GM12872 (cell line): ENCODE measurements around the gene REL.

Experiments used
- TF ChIP-seq, protein P1 (sequence below): IDR thresholded peaks from 3 replicates; pipeline ENCODE4 v1.5.1; 2011; ENCODE audit warnings: low read depth, mild to moderate bottlenecking, low read length, moderate library complexity; ENCODE audit not compliant: insufficient read depth

The REL gene

DNA sequence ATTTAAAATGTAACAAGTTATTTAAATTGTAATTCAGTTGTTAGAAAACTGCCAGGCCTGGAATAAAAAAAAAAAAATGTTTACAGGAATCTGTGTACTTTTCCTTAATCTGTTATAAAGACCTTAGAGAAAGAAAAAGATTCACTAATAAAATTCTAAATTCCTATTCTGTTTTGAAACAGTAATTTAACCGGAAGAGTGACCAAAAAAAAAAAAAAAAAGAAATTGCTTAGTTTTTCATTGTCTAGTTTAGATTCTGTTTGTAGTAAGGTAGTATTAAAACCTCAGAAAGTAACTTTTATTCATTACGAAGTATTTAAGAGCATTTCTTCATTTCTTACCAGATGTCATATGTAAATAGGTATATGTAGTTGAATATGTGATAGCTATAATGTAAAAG, 2.5 kb downstream of the REL start:
- TF ChIP-seq, protein P1, sequence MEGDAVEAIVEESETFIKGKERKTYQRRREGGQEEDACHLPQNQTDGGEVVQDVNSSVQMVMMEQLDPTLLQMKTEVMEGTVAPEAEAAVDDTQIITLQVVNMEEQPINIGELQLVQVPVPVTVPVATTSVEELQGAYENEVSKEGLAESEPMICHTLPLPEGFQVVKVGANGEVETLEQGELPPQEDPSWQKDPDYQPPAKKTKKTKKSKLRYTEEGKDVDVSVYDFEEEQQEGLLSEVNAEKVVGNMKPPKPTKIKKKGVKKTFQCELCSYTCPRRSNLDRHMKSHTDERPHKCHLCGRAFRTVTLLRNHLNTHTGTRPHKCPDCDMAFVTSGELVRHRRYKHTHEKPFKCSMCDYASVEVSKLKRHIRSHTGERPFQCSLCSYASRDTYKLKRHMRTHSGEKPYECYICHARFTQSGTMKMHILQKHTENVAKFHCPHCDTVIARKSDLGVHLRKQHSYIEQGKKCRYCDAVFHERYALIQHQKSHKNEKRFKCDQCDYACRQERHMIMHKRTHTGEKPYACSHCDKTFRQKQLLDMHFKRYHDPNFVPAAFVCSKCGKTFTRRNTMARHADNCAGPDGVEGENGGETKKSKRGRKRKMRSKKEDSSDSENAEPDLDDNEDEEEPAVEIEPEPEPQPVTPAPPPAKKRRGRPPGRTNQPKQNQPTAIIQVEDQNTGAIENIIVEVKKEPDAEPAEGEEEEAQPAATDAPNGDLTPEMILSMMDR, result no peak

DNA sequence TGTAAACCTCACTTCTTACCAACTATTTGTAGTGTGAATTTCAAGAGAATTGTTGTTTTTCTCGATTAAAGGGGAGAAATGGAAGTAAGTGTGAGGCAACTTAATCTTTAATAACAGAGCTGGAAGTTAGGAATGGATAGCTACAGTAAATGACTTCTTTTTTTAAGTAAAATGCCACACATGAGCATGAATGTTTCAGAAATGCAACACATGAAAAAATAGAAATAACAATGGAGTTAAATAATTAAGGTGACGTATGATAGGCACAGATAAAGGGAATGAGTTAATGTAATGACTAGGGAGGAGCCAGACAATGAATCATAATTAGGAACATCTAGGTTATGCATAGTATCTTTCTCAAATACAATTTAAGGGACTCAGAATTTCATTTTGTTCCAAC, 3.4 kb downstream of the REL start:
- TF ChIP-seq, protein P1, result no peak

DNA sequence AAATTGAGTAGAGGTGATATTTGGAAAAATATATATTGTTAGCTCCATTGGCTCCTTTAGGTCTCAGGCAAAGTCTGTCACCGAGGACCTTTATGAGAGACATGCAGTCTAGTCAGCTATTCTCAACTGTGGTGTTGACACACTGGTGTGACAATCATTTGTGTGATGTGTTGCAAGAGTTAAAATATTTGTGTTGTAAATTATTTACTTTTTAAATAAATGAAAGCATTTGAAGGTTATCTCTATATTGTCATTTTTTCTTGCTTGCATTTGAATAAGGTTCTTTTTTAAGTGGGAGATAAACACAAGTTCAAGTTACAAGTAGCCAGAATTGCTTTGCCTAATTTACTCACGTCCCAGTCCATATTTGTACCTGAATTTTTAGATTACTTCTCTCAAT, 4.3 kb downstream of the REL start:
- TF ChIP-seq, protein P1, result no peak

DNA sequence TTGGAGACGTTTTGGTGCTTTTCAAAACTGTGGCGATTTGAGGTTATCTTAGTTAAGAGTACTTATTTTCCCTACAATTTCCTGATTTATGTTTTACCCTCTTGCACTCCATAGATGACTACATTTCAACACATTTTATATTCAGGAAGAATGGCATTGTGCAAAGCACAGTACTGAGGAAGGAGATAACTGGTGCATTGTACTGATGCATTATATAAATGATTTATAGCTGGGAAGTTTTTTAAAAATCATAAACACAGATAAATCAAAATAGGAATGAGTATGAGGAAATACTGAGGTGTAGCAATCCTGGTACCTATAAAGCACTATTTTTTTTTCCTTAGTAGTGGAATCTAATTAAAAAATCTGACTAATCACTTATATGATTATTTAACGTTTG, 5.6 kb downstream of the REL start:
- TF ChIP-seq, protein P1, result no peak

DNA sequence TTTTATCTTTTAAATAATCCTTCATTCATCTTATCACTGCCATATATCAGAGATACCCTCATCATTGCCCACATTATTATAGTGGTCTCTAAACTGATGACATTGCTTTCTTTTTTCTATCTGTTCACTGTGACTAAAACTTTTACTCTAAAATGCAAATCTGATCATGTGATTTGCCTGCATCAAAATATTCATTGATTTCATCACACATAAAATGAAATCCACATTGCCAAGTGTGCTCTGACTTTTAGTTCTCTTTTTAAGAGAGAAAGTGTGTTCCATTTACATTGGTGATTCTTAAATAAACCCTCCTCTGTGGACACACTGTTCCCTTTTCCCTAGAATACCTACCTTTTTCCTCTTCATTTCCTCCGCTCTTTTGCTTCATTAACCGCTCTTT, 7.5 kb downstream of the REL start:
- TF ChIP-seq, protein P1, result no peak

DNA sequence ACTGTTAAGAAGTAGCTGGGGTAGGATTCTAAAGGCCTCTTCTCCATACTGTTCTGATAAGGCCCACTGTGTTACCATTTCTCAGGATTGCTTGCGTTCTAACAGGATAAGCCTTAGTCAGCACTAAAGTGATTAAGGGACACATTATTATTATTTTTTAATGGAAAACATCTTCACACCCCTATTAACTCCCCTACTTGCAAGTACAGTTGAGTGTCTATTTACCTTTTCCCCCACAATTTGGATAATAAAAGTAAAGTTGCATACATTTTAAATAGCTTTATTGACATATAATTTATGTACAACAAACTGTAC, 9.0 kb downstream of the REL start:
- TF ChIP-seq, protein P1, result no peak

DNA sequence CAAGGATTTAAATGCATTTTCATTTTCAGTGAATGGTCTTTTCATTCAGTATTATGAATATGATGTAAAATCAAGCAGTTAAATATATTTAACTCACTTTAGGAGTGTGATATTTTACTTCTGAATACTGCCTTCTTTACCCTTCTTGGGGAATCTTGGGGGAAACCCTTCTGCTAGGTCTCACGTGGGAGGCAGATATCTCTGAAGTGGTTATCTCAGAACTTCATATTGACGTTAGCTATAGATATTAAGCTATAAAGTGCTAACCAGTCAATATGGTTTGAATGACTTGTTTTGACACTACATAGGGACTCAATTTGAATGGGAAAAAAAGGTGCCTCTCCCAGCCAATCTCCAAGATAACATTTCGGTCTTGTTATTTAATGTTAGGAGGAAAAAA, 9.8 kb downstream of the REL start:
- TF ChIP-seq, protein P1, result no peak

DNA sequence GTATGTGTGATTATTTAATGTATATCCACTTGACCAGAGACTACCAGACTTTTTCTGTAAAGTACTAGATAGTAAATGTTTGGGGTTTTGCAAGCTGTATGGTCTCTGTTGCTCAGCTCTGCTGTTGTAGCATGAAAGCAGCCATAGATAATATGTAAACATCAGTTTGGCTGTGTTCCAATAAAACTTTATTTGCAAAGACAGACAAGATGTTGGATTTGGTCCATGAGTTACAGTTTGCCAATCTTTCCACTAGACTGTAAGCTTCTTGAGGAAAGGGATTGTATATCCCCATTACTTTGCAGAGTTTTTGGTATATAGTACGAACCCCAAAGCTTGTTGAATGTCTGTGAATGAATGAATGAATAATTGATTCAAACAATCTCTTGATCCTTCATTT, 17.2 kb downstream of the REL start:
- TF ChIP-seq, protein P1, result no peak
